Skeletal muscle satellite cell (primary cell): Measurements from ENCODE around the gene TGFB1I1.
"Not testable (repeated sequence)": the region's sequence is repeated elsewhere in the genome, so short reads cannot be mapped to it uniquely, and the experiment has no call there.

ENCODE experiments used
- H3K27me3 ChIP-seq: 2 replicates; pipeline ENCODE4 v1.7.0; 2013; ENCODE audit warnings: low read length; ENCODE audit not compliant: control insufficient read depth, insufficient read depth
- H3K36me3 ChIP-seq: 2 replicates; pipeline ENCODE4 v1.7.0; 2013; ENCODE audit warnings: mild to moderate bottlenecking, control low read depth, low read length; ENCODE audit not compliant: insufficient read depth
- H3K4me1 ChIP-seq: 2 replicates; pipeline ENCODE4 v1.7.0; 2013; ENCODE audit warnings: low read length; ENCODE audit not compliant: control insufficient read depth, insufficient read depth
- H3K4me2 ChIP-seq: 2 replicates; pipeline ENCODE4 v1.7.0; 2013; ENCODE audit warnings: mild to moderate bottlenecking, low read length
- H3K4me3 ChIP-seq: 2 replicates; pipeline ENCODE4 v1.7.0; 2013; ENCODE audit warnings: low read length
- H3K9ac ChIP-seq: 2 replicates; pipeline ENCODE4 v1.7.0; 2013; ENCODE audit warnings: mild to moderate bottlenecking, low read depth, low read length, moderate library complexity
- H3K9me3 ChIP-seq: replicated peaks from 2 replicates; pipeline ENCODE4 v1.7.0; 2013; ENCODE audit warnings: mild to moderate bottlenecking, control low read depth, low read length

Gene TGFB1I1

GRCh38 chr16:31498493-31498892 is 26.5 kb downstream of the TGFB1I1 start:
- H3K4me2 ChIP-seq = no peak overlapping the region
- peaks cover 46% of the 10 kb centered on the region for H3K36me3 ChIP-seq
- no peak overlapping the region for H3K4me3 ChIP-seq
- H3K9ac ChIP-seq = no peak overlapping the region
- no peaks in the 10 kb centered on the region for H3K9me3 ChIP-seq
- no peaks in the 10 kb centered on the region for H3K4me1 ChIP-seq
- H3K27me3 ChIP-seq = no peaks in the 10 kb centered on the region

DNA sequence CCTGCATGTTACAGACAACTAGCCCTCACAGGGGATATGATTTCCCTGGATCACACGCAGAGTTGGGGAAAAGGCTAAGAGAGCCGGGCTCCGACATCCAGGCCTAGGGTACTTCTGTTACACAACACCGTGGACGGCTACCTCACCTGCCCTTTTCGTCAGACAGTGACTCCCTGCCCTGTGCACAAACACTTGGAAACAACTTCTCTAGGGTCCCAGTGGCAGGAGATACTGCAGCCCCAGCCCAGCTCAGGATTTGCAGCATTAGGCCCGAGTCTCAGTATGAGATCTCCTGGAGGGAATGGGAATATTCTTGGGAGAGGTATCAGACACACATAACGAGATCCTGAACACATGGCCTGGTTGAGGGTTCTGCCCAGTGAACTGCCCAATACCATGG is 28.0 kb downstream of the TGFB1I1 start:
- Histone ChIP-seq H3K4me2 (no peak overlapping the region), H3K9ac (no peak overlapping the region), H3K9me3 (no peaks in the 10 kb centered on the region), H3K4me1 (no peaks in the 10 kb centered on the region), H3K4me3 (no peak overlapping the region), H3K36me3 (peaks cover 34% of the 10 kb centered on the region), H3K27me3 (no peaks in the 10 kb centered on the region)

- Histone ChIP-seq H3K4me1 (no peaks in the 10 kb centered on the region), H3K9me3 (no peaks in the 10 kb centered on the region), H3K36me3 (peaks cover 42% of the 10 kb centered on the region), H3K4me3 (no peak overlapping the region), H3K27me3 (no peaks in the 10 kb centered on the region), H3K4me2 (no peak overlapping the region), H3K9ac (no peak overlapping the region)
Measured at GRCh38 chr16:31501226-31501965, 29.4 kb downstream of the TGFB1I1 start.

- Histone ChIP-seq H3K4me2 (no peak overlapping the region), H3K9me3 (no peaks in the 10 kb centered on the region), H3K4me1 (peaks cover 3% of the 10 kb centered on the region), H3K9ac (no peak overlapping the region), H3K4me3 (no peak overlapping the region), H3K36me3 (peaks cover 38% of the 10 kb centered on the region), H3K27me3 (no peaks in the 10 kb centered on the region)
Measured at GRCh38 chr16:31501966-31502348, 30.0 kb downstream of the TGFB1I1 start.

DNA sequence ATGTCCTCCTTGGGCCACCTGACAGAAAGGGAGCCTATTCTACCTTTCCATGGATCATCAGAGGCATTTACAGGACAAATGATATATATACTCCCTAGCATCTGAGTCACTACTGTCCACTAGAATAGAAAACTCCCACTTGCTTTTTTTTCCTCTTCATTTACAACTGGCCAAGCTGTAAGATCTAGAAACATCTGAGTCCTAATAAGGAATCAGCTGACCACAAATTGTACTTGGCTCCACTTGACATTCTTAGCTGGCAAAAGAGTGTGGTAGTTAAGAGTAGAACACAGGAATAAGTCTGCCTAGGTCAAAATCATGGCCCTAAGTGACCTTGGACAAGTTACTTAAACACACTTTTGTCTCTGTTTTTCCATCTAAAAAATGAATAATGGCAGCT is 31.0 kb downstream of the TGFB1I1 start:
- Histone ChIP-seq H3K4me1 (peaks cover 9% of the 10 kb centered on the region), H3K4me2 (no peak overlapping the region), H3K9ac (no peak overlapping the region), H3K36me3 (peaks cover 35% of the 10 kb centered on the region), H3K4me3 (no peak overlapping the region), H3K9me3 (no peaks in the 10 kb centered on the region), H3K27me3 (no peaks in the 10 kb centered on the region)

- H3K4me2 ChIP-seq, H3K4me1 ChIP-seq: not testable (repeated sequence)
Measured at GRCh38 chr16:31503555-31503954, 31.6 kb downstream of the TGFB1I1 start.

GRCh38 chr16:31504159-31504558 is 32.2 kb downstream of the TGFB1I1 start:
- H3K4me2 ChIP-seq = no peak overlapping the region
- peaks cover 24% of the 10 kb centered on the region for H3K36me3 ChIP-seq
- no peaks in the 10 kb centered on the region for H3K9me3 ChIP-seq
- H3K27me3 ChIP-seq = no peaks in the 10 kb centered on the region
- no peak overlapping the region for H3K4me3 ChIP-seq
- H3K4me1 ChIP-seq = peaks cover 14% of the 10 kb centered on the region
- H3K9ac ChIP-seq = no peak overlapping the region

More at GRCh38 chr16:31503555-31503954, 31.6 kb downstream of the TGFB1I1 start:
- not testable (repeated sequence) for H3K9me3 ChIP-seq, H3K4me3 ChIP-seq, H3K9ac ChIP-seq, H3K27me3 ChIP-seq
- peaks cover 30% of the 10 kb centered on the region for H3K36me3 ChIP-seq

DNA sequence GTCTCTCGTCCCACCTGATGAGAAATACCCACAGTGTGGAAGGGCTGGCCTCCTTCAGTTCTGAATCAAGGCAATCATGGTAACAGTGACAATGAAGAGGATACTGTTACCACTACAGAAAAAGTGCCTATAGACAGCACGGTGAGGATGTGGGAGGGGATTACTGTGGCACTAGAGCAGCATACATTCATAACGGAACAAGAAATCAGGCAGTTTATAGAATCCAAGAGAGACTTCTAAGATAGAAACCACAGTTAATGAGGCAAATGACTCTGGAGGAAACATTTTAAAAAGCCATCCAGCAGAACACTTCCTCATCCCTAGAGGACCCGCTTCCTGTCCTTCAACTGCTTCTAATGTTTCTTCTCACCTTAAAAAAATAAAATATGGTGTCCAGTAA is 33.5 kb downstream of the TGFB1I1 start:
- Histone ChIP-seq H3K4me2 (no peak overlapping the region), H3K4me3 (no peak overlapping the region), H3K9me3 (no peaks in the 10 kb centered on the region), H3K4me1 (peaks cover 15% of the 10 kb centered on the region), H3K9ac (no peak overlapping the region), H3K36me3 (peaks cover 18% of the 10 kb centered on the region), H3K27me3 (no peaks in the 10 kb centered on the region)

GRCh38 chr16:31507617-31507928 is 35.6 kb downstream of the TGFB1I1 start:
- peaks cover 15% of the 10 kb centered on the region for H3K36me3 ChIP-seq
- no peaks in the 10 kb centered on the region for H3K9me3 ChIP-seq
- H3K4me2 ChIP-seq = peak overlapping the region; percentile 99
- H3K9ac ChIP-seq = peak overlapping the region; percentile 98
- H3K4me3 ChIP-seq = peak overlapping the region; percentile 96
- no peaks in the 10 kb centered on the region for H3K27me3 ChIP-seq
- H3K4me1 ChIP-seq = peaks cover 18% of the 10 kb centered on the region

DNA sequence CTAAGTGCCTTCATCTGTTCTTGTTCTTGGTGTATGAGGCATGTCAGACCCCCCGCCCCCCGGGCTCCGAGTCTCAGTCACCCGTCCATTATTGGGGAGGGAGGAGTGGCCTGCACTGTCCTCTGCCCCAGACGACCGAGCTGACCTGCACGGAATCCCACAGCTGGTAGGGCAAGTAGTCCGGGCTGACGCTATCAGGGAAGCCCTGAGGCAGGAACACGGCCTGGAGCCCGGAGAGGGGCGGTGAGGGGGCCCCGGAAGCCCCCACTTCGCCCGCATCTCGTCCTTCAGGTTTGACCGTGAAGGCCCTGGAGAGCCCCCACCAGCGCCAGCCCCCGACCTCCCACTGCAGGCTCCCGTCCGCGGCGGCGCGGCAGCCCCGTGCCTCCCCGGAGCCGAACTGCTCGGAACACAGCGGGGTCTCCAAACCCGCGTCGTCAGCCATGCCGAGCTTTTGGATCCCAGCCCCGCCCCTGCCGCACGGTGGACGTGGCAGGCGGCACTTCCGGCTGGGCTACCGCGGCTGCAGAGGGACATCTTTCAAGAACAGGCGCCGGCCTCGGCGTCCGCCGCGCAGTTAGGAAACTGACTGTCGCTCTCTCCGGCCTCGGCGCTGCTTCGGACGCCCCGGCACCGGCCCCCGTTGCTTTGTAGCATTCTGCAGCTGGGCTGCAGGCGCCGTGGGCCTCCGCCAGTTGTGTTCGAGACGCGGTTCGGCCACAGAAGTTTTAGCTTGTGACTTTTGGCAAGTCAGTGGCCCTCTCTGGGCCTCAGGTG is 36.2 kb downstream of the TGFB1I1 start, which contains the start of gene RUSF1:
TSS of gene RUSF1 (minus strand) at position 463 of the 777 bp plus-strand sequence. CDS start at position 445, 18 bp downstream.
- Histone ChIP-seq H3K9ac (peak within 1 kb of the TSS; percentile 98), H3K4me2 (peak within 1 kb of the TSS; percentile 99), H3K36me3 (peaks cover 15% of the 10 kb centered on the region), H3K4me1 (peaks cover 22% of the 10 kb centered on the region), H3K9me3 (no peaks in the 10 kb centered on the region), H3K4me3 (peak within 1 kb of the TSS; percentile 96), H3K27me3 (no peaks in the 10 kb centered on the region)

GRCh38 chr16:31508706-31509195 is 36.8 kb downstream of the TGFB1I1 start:
- Histone ChIP-seq H3K36me3 (peaks cover 15% of the 10 kb centered on the region), H3K9ac (peak overlapping the region; percentile 98), H3K9me3 (no peaks in the 10 kb centered on the region), H3K27me3 (no peaks in the 10 kb centered on the region), H3K4me2 (peak overlapping the region; percentile 99), H3K4me3 (peak overlapping the region; percentile 96), H3K4me1 (peaks cover 22% of the 10 kb centered on the region)
